WTC11 (cell line): ENCODE measurements around the gene MRPS15. TPM values are rescaled to one million over a fixed set of nuclear protein-coding genes. Genes with fewer than 3 reads are reported as not detected.

ENCODE experiments used
- ATAC-seq: fragments of 200-7000 bp; cut with Tn5 transposase; 2 replicates; pipeline ENCODE4 v1.10.0; 2021; ENCODE audit warnings: mild to moderate bottlenecking, moderate library complexity
- CTCF ChIA-PET: fragments of 300-600 bp; sonication (Branson Sonifier 250); formaldehyde crosslinking; loops from one replicate; lab custom pipeline; 2021; ENCODE audit warnings: antibody characterized with exemption; lab: Charles Lee
- POLR2A ChIA-PET: fragments of 350-600 bp; sonication (Branson Sonifier 250); formaldehyde crosslinking; loops from one replicate; lab custom pipeline; 2021; ENCODE audit warnings: antibody characterized with exemption; lab: Charles Lee
- DNase-seq: peaks from one replicate; pipeline ENCODE4 v3.0.0; 2021; ENCODE audit warnings: low spot score
- H3K27ac Mint-ChIP-seq: 2 replicates; pipeline ENCODE4 v1.8.0; 2021; ENCODE audit warnings: mixed read lengths
- H3K27me3 Mint-ChIP-seq: 2 replicates; pipeline ENCODE4 v1.8.0; 2021; ENCODE audit warnings: low read depth, mild to moderate bottlenecking, moderate library complexity, mixed read lengths
- H3K36me3 Mint-ChIP-seq: 2 replicates; pipeline ENCODE4 v1.8.0; 2021; ENCODE audit warnings: mixed read lengths
- H3K4me1 Mint-ChIP-seq: 2 replicates; pipeline ENCODE4 v1.8.0; 2022; ENCODE audit warnings: mixed read lengths
- H3K4me3 Mint-ChIP-seq: 2 replicates; pipeline ENCODE4 v1.8.0; 2021; ENCODE audit warnings: mild to moderate bottlenecking, moderate library complexity, mixed read lengths
- H3K9me3 Mint-ChIP-seq: 2 replicates; pipeline ENCODE4 v1.8.0; 2021; ENCODE audit warnings: mixed read lengths
- ESRRA ChIP-seq: sonication (generic); formaldehyde crosslinking; IDR thresholded peaks from 2 replicates; pipeline ENCODE4 v1.8.1; 2022; ENCODE audit warnings: mild to moderate bottlenecking, missing genetic modification reagents, borderline replicate concordance
- ETV6 ChIP-seq: sonication (generic); formaldehyde crosslinking; IDR thresholded peaks from 2 replicates; pipeline ENCODE4 v1.8.1; 2022; ENCODE audit warnings: mild to moderate bottlenecking, missing genetic modification reagents
- FOXJ3 ChIP-seq: sonication (generic); formaldehyde crosslinking; IDR thresholded peaks from 2 replicates; pipeline ENCODE4 v1.9.0; 2021; ENCODE audit warnings: missing genetic modification reagents, mild to moderate bottlenecking, borderline replicate concordance
- NFATC4 ChIP-seq: fragments of 250-450 bp; sonication (Bioruptor Pico); IDR thresholded peaks from 2 replicates; pipeline ENCODE4 v1.9.0; 2021; ENCODE audit warnings: mild to moderate bottlenecking
- NFYB ChIP-seq: sonication (generic); formaldehyde crosslinking; conservative IDR thresholded peaks from 2 replicates; pipeline ENCODE4 v1.8.0; 2022; ENCODE audit warnings: low read depth, missing genetic modification reagents
- RELA ChIP-seq: sonication (generic); formaldehyde crosslinking; IDR thresholded peaks from 2 replicates; pipeline ENCODE4 v1.8.1; 2022; ENCODE audit warnings: missing genetic modification reagents, mild to moderate bottlenecking, borderline replicate concordance
- SMAD4 ChIP-seq: sonication (generic); formaldehyde crosslinking; IDR thresholded peaks from 2 replicates; pipeline ENCODE4 v1.8.0; 2022; ENCODE audit warnings: mild to moderate bottlenecking, missing genetic modification reagents
- SP1 ChIP-seq: sonication (generic); formaldehyde crosslinking; conservative IDR thresholded peaks from 2 replicates; pipeline ENCODE4 v1.8.1; 2022; ENCODE audit warnings: missing genetic modification reagents
- TCF7 ChIP-seq: sonication (generic); formaldehyde crosslinking; IDR thresholded peaks from 2 replicates; pipeline ENCODE4 v1.8.0; 2022; ENCODE audit warnings: mild to moderate bottlenecking, low read depth, missing genetic modification reagents, moderate library complexity
- TEAD4 ChIP-seq: sonication (generic); formaldehyde crosslinking; IDR thresholded peaks from 2 replicates; pipeline ENCODE4 v1.8.0; 2022; ENCODE audit warnings: mild to moderate bottlenecking, missing genetic modification reagents
- ZBTB21 ChIP-seq: sonication (generic); formaldehyde crosslinking; IDR thresholded peaks from 2 replicates; pipeline ENCODE4 v1.8.1; 2023; ENCODE audit warnings: mild to moderate bottlenecking, missing genetic modification reagents, borderline replicate concordance
- ZMAT4 ChIP-seq: fragments of 250-450 bp; sonication (Bioruptor Pico); IDR thresholded peaks from 2 replicates; pipeline ENCODE4 v1.9.0; 2021; ENCODE audit warnings: mild to moderate bottlenecking
- ZNF232 ChIP-seq: sonication (generic); formaldehyde crosslinking; IDR thresholded peaks from 2 replicates; pipeline ENCODE4 v1.8.0; 2022; ENCODE audit warnings: mild to moderate bottlenecking, missing genetic modification reagents
- ZNF423 ChIP-seq: fragments of 250-450 bp; sonication (Bioruptor Pico); IDR thresholded peaks from 2 replicates; pipeline ENCODE4 v2.1.2; 2022; ENCODE audit warnings: mild to moderate bottlenecking, moderate library complexity
- total RNA-seq: library from RNA; stranded (reverse); gene quantifications from 3 replicates; pipeline ENCODE4 v1.2.3, GENCODE V29; 2021
- TF ChIP-seq, protein P1 (sequence below): sonication (generic); formaldehyde crosslinking; IDR thresholded peaks from 2 replicates; pipeline ENCODE4 v1.8.1; 2022; ENCODE audit warnings: missing genetic modification reagents, borderline replicate concordance
- TF ChIP-seq, protein P2 (sequence below): sonication (generic); formaldehyde crosslinking; IDR thresholded peaks from 2 replicates; pipeline ENCODE4 v1.8.1; 2022; ENCODE audit warnings: mild to moderate bottlenecking, moderate library complexity, missing genetic modification reagents
- TF ChIP-seq, protein P3 (sequence below): fragments of 200-600 bp; IDR thresholded peaks from 2 replicates; pipeline ENCODE4 v1.8.0; 2022; ENCODE audit warnings: antibody characterized with exemption
- TF ChIP-seq, protein P4 (sequence below): sonication (generic); formaldehyde crosslinking; IDR thresholded peaks from 2 replicates; pipeline ENCODE4 v1.8.1; 2022; ENCODE audit warnings: low read depth, missing genetic modification reagents, borderline replicate concordance
- TF ChIP-seq, protein P5 (sequence below): sonication (generic); formaldehyde crosslinking; IDR thresholded peaks from 2 replicates; pipeline ENCODE4 v1.8.1; 2022; ENCODE audit warnings: low read depth, mild to moderate bottlenecking, moderate library complexity, missing genetic modification reagents, borderline replicate concordance

Gene MRPS15
- total RNA-seq, 1 experiment from 2014 or later = 113 TPM

GRCh38 chr1:36471830-36472641 lies 7.9 kb upstream of the MRPS15 start:
- CTCF ChIA-PET = interaction anchor here (1.5 to 1.9 kb wide), 2 partner anchors 22 to 44 kb away, joined by 6 to 9 read pairs; partner anchors contain the start of gene OSCP1
- Mint-ChIP-seq H3K4me1 (no peaks in the 10 kb centered on the region; the same call in 1 of the 2 replicates), H3K27ac (no peak overlapping the region), H3K36me3 (no peaks in the 10 kb centered on the region), H3K27me3 (peaks cover 44% of the 10 kb centered on the region), H3K4me3 (no peak overlapping the region), H3K9me3 (no peaks in the 10 kb centered on the region)
- no peak for TF ChIP-seq TEAD4 (CRISPR knock-in tag)
- POLR2A ChIA-PET = interaction anchor here (0.7 kb wide), 1 partner anchor 452 kb away, joined by 3 read pairs; no protein-coding TSS in a partner anchor
- no peak for DNase-seq
- ATAC-seq = peak; percentile 52

DNA sequence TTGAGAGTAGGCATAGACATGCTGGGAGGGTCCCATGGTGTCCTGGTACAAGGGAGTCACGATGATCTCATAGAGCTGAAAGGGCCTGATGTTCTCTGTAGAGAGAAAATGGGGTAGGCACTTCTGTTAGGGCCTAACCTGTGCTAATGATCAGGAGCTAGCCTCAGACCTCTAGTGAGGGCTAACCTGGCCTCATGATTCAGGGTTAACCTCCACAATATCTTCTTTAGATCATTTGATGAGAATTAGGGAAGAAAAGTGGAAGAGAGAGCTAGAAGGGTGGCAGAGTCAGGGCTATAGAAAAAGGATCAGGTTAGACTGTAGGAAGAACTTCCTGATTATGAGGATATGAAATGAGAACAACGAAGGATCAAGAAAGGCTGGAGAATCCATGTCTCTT lies 5.0 kb upstream of the MRPS15 start:
- H3K4me1 Mint-ChIP-seq = peaks cover 12% of the 10 kb centered on the region
- ChIA-PET POLR2A (no interaction called here), CTCF (no interaction called here)
- H3K9me3 Mint-ChIP-seq = no peaks in the 10 kb centered on the region
- TF ChIP-seq ZMAT4 (CRISPR knock-in tag) = no peak
- TF ChIP-seq RELA = no peak
- TF ChIP-seq TCF7 (CRISPR knock-in tag) = no peak
- TF ChIP-seq ETV6 = no peak
- TF ChIP-seq, protein P1, sequence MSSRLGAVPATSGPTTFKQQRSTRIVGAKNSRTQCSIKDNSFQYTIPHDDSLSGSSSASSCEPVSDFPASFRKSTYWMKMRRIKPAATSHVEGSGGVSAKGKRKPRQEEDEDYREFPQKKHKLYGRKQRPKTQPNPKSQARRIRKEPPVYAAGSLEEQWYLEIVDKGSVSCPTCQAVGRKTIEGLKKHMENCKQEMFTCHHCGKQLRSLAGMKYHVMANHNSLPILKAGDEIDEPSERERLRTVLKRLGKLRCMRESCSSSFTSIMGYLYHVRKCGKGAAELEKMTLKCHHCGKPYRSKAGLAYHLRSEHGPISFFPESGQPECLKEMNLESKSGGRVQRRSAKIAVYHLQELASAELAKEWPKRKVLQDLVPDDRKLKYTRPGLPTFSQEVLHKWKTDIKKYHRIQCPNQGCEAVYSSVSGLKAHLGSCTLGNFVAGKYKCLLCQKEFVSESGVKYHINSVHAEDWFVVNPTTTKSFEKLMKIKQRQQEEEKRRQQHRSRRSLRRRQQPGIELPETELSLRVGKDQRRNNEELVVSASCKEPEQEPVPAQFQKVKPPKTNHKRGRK = no peak
- TF ChIP-seq ZNF423 (CRISPR knock-in tag) = no peak
- TF ChIP-seq ZNF232 (CRISPR knock-in tag) = no peak
- no peak for TF ChIP-seq FOXJ3 (CRISPR knock-in tag)
- TF ChIP-seq NFATC4 (CRISPR knock-in tag) = no peak
- TF ChIP-seq, protein P2, sequence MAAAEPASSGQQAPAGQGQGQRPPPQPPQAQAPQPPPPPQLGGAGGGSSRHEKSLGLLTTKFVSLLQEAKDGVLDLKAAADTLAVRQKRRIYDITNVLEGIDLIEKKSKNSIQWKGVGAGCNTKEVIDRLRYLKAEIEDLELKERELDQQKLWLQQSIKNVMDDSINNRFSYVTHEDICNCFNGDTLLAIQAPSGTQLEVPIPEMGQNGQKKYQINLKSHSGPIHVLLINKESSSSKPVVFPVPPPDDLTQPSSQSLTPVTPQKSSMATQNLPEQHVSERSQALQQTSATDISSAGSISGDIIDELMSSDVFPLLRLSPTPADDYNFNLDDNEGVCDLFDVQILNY (CRISPR knock-in tag) = no peak
- TF ChIP-seq SMAD4 = no peak
- TF ChIP-seq, protein P3, sequence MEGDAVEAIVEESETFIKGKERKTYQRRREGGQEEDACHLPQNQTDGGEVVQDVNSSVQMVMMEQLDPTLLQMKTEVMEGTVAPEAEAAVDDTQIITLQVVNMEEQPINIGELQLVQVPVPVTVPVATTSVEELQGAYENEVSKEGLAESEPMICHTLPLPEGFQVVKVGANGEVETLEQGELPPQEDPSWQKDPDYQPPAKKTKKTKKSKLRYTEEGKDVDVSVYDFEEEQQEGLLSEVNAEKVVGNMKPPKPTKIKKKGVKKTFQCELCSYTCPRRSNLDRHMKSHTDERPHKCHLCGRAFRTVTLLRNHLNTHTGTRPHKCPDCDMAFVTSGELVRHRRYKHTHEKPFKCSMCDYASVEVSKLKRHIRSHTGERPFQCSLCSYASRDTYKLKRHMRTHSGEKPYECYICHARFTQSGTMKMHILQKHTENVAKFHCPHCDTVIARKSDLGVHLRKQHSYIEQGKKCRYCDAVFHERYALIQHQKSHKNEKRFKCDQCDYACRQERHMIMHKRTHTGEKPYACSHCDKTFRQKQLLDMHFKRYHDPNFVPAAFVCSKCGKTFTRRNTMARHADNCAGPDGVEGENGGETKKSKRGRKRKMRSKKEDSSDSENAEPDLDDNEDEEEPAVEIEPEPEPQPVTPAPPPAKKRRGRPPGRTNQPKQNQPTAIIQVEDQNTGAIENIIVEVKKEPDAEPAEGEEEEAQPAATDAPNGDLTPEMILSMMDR = no peak
- no peak for TF ChIP-seq SP1
- TF ChIP-seq, protein P4, sequence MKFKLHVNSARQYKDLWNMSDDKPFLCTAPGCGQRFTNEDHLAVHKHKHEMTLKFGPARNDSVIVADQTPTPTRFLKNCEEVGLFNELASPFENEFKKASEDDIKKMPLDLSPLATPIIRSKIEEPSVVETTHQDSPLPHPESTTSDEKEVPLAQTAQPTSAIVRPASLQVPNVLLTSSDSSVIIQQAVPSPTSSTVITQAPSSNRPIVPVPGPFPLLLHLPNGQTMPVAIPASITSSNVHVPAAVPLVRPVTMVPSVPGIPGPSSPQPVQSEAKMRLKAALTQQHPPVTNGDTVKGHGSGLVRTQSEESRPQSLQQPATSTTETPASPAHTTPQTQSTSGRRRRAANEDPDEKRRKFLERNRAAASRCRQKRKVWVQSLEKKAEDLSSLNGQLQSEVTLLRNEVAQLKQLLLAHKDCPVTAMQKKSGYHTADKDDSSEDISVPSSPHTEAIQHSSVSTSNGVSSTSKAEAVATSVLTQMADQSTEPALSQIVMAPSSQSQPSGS (CRISPR knock-in tag) = no peak
- no peak for TF ChIP-seq NFYB
- TF ChIP-seq ZBTB21 = no peak
- no peak for TF ChIP-seq ESRRA (CRISPR knock-in tag)
- TF ChIP-seq, protein P5, sequence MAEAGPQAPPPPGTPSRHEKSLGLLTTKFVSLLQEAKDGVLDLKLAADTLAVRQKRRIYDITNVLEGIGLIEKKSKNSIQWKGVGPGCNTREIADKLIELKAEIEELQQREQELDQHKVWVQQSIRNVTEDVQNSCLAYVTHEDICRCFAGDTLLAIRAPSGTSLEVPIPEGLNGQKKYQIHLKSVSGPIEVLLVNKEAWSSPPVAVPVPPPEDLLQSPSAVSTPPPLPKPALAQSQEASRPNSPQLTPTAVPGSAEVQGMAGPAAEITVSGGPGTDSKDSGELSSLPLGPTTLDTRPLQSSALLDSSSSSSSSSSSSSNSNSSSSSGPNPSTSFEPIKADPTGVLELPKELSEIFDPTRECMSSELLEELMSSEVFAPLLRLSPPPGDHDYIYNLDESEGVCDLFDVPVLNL (CRISPR knock-in tag) = no peak
- H3K4me3 Mint-ChIP-seq = no peak overlapping the region
- H3K36me3 Mint-ChIP-seq = no peaks in the 10 kb centered on the region
- ATAC-seq (no peak), DNase-seq (no peak)
- H3K27ac Mint-ChIP-seq = no peak overlapping the region
- peaks cover 69% of the 10 kb centered on the region for H3K27me3 Mint-ChIP-seq
